Sigmoid colon (tissue), 4 donors: Measurements from ENCODE around the gene ACVR2A.
A peak's percentile ranks its signal among the peaks of the same experiment; 100 is the strongest.

Experiments used
- POLR2A ChIP-seq, 2 donors: fragments of 450-650 bp; IDR thresholded peaks; one replicate each; pipeline ENCODE4 v1.6.1; 2016; ENCODE audit warnings: antibody characterized with exemption in 2 of 2, mild to moderate bottlenecking in 2 of 2, moderate library complexity in 2 of 2
- POLR2AphosphoS5 ChIP-seq, 4 donors: sonication (generic); formaldehyde crosslinking; IDR thresholded peaks; one replicate each; pipeline ENCODE4 v1.6.1; 2017; ENCODE audit warnings: antibody characterized with exemption in 4 of 4
- TF ChIP-seq, protein P1 (sequence below), 4 experiments: fragments of 450-650 bp in 3 of 4; fragments of 200-600 bp in 1 of 4; IDR thresholded peaks; one replicate each; pipeline ENCODE4 v1.5.1; 2016 to 2019; ENCODE audit warnings: antibody characterized with exemption in 4 of 4, mild to moderate bottlenecking in 3 of 4, moderate library complexity in 2 of 4

DNA sequence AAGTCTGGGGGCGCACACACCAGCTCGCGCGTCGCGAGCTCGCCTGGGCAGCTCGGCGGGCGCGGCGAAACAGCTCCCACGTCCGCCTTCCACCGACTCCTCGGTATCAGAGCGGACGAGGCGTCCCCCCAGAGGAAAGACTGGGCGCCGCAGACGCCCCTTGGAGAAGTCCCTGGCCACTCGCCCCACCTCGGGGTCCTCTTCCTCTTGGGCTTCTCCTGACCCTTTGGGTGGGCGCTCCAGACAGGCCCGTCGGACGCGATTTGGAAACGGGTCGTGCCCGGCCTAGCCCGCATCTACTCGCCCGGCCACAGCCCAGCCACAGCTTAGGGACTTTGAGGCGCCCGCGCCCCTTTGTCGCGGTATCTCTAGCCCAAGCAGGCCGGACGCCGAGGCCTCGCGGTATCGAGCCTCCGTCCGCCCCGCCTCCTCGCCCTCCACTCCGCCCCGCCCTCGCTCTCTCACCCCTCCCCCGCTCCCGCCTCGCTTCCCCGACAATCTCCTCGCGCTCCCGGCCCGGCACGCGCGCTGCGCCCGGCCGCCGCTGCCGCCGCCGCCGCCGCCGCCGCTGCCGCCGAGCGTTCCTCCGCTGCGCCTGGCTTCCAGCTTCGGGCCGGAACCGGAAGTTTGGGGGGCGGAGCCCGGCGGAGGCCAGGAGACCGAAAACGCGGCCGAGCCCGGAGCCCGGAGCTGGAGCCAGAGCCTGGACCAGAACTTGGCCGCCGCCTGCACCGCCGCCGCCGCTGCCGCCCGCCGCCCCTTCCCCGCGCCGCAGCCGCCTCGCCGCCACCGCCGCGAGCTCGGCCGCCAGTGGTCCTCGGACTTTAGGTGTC, 749 bp upstream of the ACVR2A start:
- TF ChIP-seq, protein P1, sequence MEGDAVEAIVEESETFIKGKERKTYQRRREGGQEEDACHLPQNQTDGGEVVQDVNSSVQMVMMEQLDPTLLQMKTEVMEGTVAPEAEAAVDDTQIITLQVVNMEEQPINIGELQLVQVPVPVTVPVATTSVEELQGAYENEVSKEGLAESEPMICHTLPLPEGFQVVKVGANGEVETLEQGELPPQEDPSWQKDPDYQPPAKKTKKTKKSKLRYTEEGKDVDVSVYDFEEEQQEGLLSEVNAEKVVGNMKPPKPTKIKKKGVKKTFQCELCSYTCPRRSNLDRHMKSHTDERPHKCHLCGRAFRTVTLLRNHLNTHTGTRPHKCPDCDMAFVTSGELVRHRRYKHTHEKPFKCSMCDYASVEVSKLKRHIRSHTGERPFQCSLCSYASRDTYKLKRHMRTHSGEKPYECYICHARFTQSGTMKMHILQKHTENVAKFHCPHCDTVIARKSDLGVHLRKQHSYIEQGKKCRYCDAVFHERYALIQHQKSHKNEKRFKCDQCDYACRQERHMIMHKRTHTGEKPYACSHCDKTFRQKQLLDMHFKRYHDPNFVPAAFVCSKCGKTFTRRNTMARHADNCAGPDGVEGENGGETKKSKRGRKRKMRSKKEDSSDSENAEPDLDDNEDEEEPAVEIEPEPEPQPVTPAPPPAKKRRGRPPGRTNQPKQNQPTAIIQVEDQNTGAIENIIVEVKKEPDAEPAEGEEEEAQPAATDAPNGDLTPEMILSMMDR (IDR thresholded peaks at IDR 0.05), result peak in 3 of 4 experiments; percentile 9 to 39 (median 28)
- peak in 1 of 2 donors; percentile 24 for TF ChIP-seq POLR2A (IDR thresholded peaks at IDR 0.05)
- peak; percentile 3 to 71 (median 57) for TF ChIP-seq POLR2AphosphoS5 (IDR thresholded peaks at IDR 0.05)
